Caco-2 (cell line): Measurements from ENCODE around the gene LHFPL3. TPM values are rescaled to one million over a fixed set of nuclear protein-coding genes. Genes with fewer than 3 reads are reported as not detected.

Source experiments
- BruUV-seq: library from RNA; stranded (reverse); fragments of 400-500 nt; replicated peaks from 2 replicates; lab custom pipeline; 2021; lab: Mats Ljungman, UMichigan
- CTCF ChIA-PET: fragments of 300-600 bp; sonication (Branson Sonifier 250); formaldehyde crosslinking; loops from one replicate; lab custom pipeline; 2022; ENCODE audit warnings: antibody characterized with exemption; lab: Charles Lee
- POLR2A ChIA-PET: fragments of 300-600 bp; sonication (Branson Sonifier 250); formaldehyde crosslinking; loops from one replicate; lab custom pipeline; 2022; ENCODE audit warnings: antibody characterized with exemption; lab: Charles Lee
- DNase-seq, 2 experiments: peaks; one replicate each; pipeline versions ENCODE4 v3.0.0 to v3.0.0-alpha.2; 2020 to 2022
- H3K27me3 ChIP-seq: replicated peaks from 2 replicates; pipeline ENCODE4 v1.6.0; 2011; ENCODE audit warnings: low read length; ENCODE audit not compliant: control insufficient read depth, insufficient read depth
- H3K36me3 ChIP-seq: 2 replicates; pipeline ENCODE4 v1.5.1; 2011; ENCODE audit warnings: low read length; ENCODE audit not compliant: control insufficient read depth, insufficient read depth
- H3K4me1 ChIP-seq: fragments of 250-450 bp; sonication (Bioruptor Pico); 2 replicates; pipeline ENCODE4 v1.5.1; 2020; ENCODE audit warnings: mild to moderate bottlenecking
- H3K4me3 ChIP-seq: 2 replicates; pipeline ENCODE4 v1.5.1; 2011; ENCODE audit warnings: low read depth, mild to moderate bottlenecking, control low read depth, low read length
- H3K9me3 ChIP-seq: fragments of 250-450 bp; sonication (Bioruptor Pico); 2 replicates; pipeline ENCODE4 v1.5.1; 2020; ENCODE audit warnings: mild to moderate bottlenecking, moderate library complexity
- H3K27ac Mint-ChIP-seq: one replicate; pipeline ENCODE4 v1.8.0; 2022; ENCODE audit warnings: mixed read lengths; ENCODE audit not compliant: unreplicated experiment
- H3K27me3 Mint-ChIP-seq: one replicate; pipeline ENCODE4 v1.8.0; 2022; ENCODE audit warnings: mixed read lengths; ENCODE audit not compliant: insufficient read depth, unreplicated experiment
- H3K36me3 Mint-ChIP-seq: one replicate; pipeline ENCODE4 v1.8.0; 2022; ENCODE audit warnings: mild to moderate bottlenecking, mixed read lengths; ENCODE audit not compliant: insufficient read depth, unreplicated experiment
- H3K4me1 Mint-ChIP-seq: one replicate; pipeline ENCODE4 v1.8.0; 2022; ENCODE audit warnings: low read depth, mixed read lengths; ENCODE audit not compliant: unreplicated experiment
- H3K4me3 Mint-ChIP-seq: one replicate; pipeline ENCODE4 v1.8.0; 2022; ENCODE audit warnings: mild to moderate bottlenecking, moderate library complexity, mixed read lengths; ENCODE audit not compliant: unreplicated experiment
- H3K9me3 Mint-ChIP-seq: one replicate; pipeline ENCODE4 v1.8.0; 2022; ENCODE audit warnings: mixed read lengths; ENCODE audit not compliant: unreplicated experiment
- intact Hi-C: fragments of 100-400 bp; cut with micrococcal nuclease; formaldehyde crosslinking; loops from one replicate; pipeline ENCODE4 v1.10.0; 2022; ENCODE audit not compliant: unreplicated experiment
- total RNA-seq: library from RNA; stranded (reverse); gene quantifications from 2 replicates; pipeline ENCODE4 v1.2.3, GENCODE V29; 2022
- TF ChIP-seq, protein P1 (sequence below), 2 experiments: fragments of 200-600 bp in 1 of 2; IDR thresholded peaks; 1 replicate in 1 of 2; 2 replicates in 1 of 2; pipeline versions ENCODE4 v1.5.1 to v1.8.0; 2011 to 2022; ENCODE audit warnings: antibody characterized with exemption in 1 of 2, control low read depth in 1 of 2, inconsistent platforms in 1 of 2, low read depth in 1 of 2, low read length in 1 of 2, mild to moderate bottlenecking in 1 of 2, moderate library complexity in 1 of 2; ENCODE audit not compliant: insufficient read depth in 1 of 2, severe bottlenecking in 1 of 2, unreplicated experiment in 1 of 2

The LHFPL3 gene
- total RNA-seq, 1 experiment from 2014 or later = not detected

DNA sequence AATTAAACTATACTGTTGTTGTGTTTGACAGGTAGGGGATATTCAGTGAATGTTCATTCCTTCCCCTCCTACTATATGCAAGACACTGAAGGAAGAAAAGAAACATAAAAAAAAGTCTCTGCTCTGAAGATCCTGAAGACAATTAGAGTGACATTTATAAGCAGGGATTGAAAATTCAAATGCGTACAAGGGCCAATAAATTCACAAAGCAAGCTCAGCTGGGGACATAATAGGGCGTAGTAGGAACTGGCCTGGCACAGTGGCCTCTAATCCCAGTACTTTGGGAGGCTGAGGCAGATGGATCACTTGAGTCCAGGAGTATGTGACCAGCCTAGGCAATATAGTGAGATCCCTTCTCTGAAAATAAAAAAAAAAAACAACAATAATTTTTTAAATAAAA is 580.7 kb downstream of the LHFPL3 start:
- Histone ChIP-seq H3K4me1 (no peaks in the 10 kb centered on the region), H3K4me3 (no peak overlapping the region), H3K27me3 (no peaks in the 10 kb centered on the region; the same call in 1 of the 2 replicates), H3K36me3 (no peaks in the 10 kb centered on the region), H3K9me3 (no peaks in the 10 kb centered on the region)
- H3K27ac Mint-ChIP-seq = no peak overlapping the region
- no peaks in the 10 kb centered on the region for H3K36me3 Mint-ChIP-seq
- intact Hi-C loops = no loop called here
- H3K4me3 Mint-ChIP-seq = no peak overlapping the region
- no peaks in the 10 kb centered on the region for H3K27me3 Mint-ChIP-seq
- ChIA-PET POLR2A (no interaction called here), CTCF (no interaction called here)
- H3K4me1 Mint-ChIP-seq = no peaks in the 10 kb centered on the region
- BruUV-seq = no TSS peak
- H3K9me3 Mint-ChIP-seq = no peaks in the 10 kb centered on the region
- DNase-seq = no peak
- TF ChIP-seq, protein P1, sequence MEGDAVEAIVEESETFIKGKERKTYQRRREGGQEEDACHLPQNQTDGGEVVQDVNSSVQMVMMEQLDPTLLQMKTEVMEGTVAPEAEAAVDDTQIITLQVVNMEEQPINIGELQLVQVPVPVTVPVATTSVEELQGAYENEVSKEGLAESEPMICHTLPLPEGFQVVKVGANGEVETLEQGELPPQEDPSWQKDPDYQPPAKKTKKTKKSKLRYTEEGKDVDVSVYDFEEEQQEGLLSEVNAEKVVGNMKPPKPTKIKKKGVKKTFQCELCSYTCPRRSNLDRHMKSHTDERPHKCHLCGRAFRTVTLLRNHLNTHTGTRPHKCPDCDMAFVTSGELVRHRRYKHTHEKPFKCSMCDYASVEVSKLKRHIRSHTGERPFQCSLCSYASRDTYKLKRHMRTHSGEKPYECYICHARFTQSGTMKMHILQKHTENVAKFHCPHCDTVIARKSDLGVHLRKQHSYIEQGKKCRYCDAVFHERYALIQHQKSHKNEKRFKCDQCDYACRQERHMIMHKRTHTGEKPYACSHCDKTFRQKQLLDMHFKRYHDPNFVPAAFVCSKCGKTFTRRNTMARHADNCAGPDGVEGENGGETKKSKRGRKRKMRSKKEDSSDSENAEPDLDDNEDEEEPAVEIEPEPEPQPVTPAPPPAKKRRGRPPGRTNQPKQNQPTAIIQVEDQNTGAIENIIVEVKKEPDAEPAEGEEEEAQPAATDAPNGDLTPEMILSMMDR (IDR thresholded peaks at IDR 0.05; ENCODE audit: insufficient read depth in 1 of 2, low read depth in 1 of 2, low read length in 1 of 2, severe bottlenecking in 1 of 2, unreplicated experiment in 1 of 2) = no peak

DNA sequence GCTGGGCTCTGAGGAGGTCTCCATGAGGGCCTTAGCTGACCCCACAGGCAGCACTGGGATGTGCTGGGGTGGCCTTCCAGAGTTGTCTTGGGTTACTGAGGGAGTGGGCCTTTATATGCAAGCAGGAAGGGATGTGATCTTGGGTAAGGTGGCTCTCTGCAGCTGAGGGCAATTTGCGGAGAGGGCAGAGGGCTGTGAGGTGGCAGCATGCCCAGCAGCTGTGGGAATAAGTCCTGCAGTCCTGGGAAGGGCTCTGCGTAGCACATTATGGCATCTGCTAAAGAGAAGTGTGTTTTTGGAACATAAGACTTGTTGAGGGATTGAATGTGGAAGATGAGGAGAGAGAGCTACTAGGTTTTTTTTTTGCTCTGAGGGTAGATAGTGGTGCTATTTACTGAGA is 586.0 kb downstream of the LHFPL3 start:
- Histone ChIP-seq H3K36me3 (no peaks in the 10 kb centered on the region), H3K9me3 (no peaks in the 10 kb centered on the region), H3K4me3 (no peak overlapping the region), H3K27me3 (no peaks in the 10 kb centered on the region), H3K4me1 (no peaks in the 10 kb centered on the region)
- CTCF ChIA-PET = interaction anchor here (0.6 kb wide), 1 partner anchor 24 kb away, joined by 3 read pairs; no protein-coding TSS in a partner anchor
- peaks cover 6% of the 10 kb centered on the region for H3K27me3 Mint-ChIP-seq
- intact Hi-C loops = no loop called here
- DNase-seq = no peak
- no peak overlapping the region for H3K27ac Mint-ChIP-seq
- BruUV-seq = no TSS peak
- H3K4me3 Mint-ChIP-seq = no peak overlapping the region
- H3K9me3 Mint-ChIP-seq = no peaks in the 10 kb centered on the region
- H3K4me1 Mint-ChIP-seq = no peaks in the 10 kb centered on the region
- POLR2A ChIA-PET = no interaction called here
- TF ChIP-seq, protein P1 (IDR thresholded peaks at IDR 0.05; ENCODE audit: insufficient read depth in 1 of 2, low read depth in 1 of 2, low read length in 1 of 2, severe bottlenecking in 1 of 2, unreplicated experiment in 1 of 2) = no peak
- H3K36me3 Mint-ChIP-seq = no peaks in the 10 kb centered on the region

- POLR2A ChIA-PET = no interaction called here
- Histone ChIP-seq H3K4me3 (no peak overlapping the region), H3K4me1 (peaks cover 14% of the 10 kb centered on the region), H3K27me3 (no peaks in the 10 kb centered on the region), H3K9me3 (no peaks in the 10 kb centered on the region), H3K36me3 (no peaks in the 10 kb centered on the region)
- no peaks in the 10 kb centered on the region for H3K27me3 Mint-ChIP-seq
- TF ChIP-seq, protein P1 (IDR thresholded peaks at IDR 0.05; ENCODE audit: insufficient read depth in 1 of 2, low read depth in 1 of 2, low read length in 1 of 2, severe bottlenecking in 1 of 2, unreplicated experiment in 1 of 2) = no peak
- peaks cover 10% of the 10 kb centered on the region for H3K4me1 Mint-ChIP-seq
- H3K9me3 Mint-ChIP-seq = no peaks in the 10 kb centered on the region
- no peak overlapping the region for H3K27ac Mint-ChIP-seq
- BruUV-seq = no TSS peak
- CTCF ChIA-PET = interaction anchor here (0.7 to 0.9 kb wide), 2 partner anchors 38 to 598 kb away, joined by 4 to 6 read pairs; no protein-coding TSS in a partner anchor
- intact Hi-C loops = loop anchor here (5.0 to 10.0 kb wide), 2 partner anchors 176 to 403 kb away; no protein-coding TSS in a partner anchor
- H3K4me3 Mint-ChIP-seq = no peak overlapping the region
- no peaks in the 10 kb centered on the region for H3K36me3 Mint-ChIP-seq
- DNase-seq = no peak
Observed at GRCh38 chr7:104921596-104921995, 593.2 kb downstream of the LHFPL3 start.
